ACC112 (cell line): ENCODE data around the gene DCHS1.

Source experiments
- H2AFZ ChIP-seq: fragments of 200-600 bp; sonication (generic); one replicate; pipeline ENCODE4 v1.6.0; 2017; ENCODE audit warnings: antibody characterized with exemption, low read length; ENCODE audit not compliant: unreplicated experiment
- H3K27ac ChIP-seq: fragments of 200-600 bp; sonication (generic); 2 replicates; pipeline ENCODE4 v1.5.1; 2014; ENCODE audit warnings: low read depth, mild to moderate bottlenecking, antibody characterized with exemption, low read length, moderate library complexity
- H3K27me3 ChIP-seq: fragments of 200-600 bp; sonication (generic); 2 replicates; pipeline ENCODE4 v1.6.1; 2014; ENCODE audit warnings: mild to moderate bottlenecking, antibody characterized with exemption, low read length, moderate library complexity, mixed read lengths; ENCODE audit not compliant: insufficient read depth
- H3K36me3 ChIP-seq: fragments of 200-600 bp; sonication (generic); 2 replicates; pipeline ENCODE4 v1.6.1; 2016; ENCODE audit warnings: mild to moderate bottlenecking, antibody characterized with exemption, low read length, moderate library complexity, mixed read lengths; ENCODE audit not compliant: insufficient read depth
- H3K4me1 ChIP-seq: fragments of 200-600 bp; sonication (generic); one replicate; pipeline ENCODE4 v1.6.1; 2016; ENCODE audit warnings: low read length, mixed read lengths; ENCODE audit not compliant: insufficient read depth, unreplicated experiment, control insufficient read depth
- H3K4me3 ChIP-seq: fragments of 200-600 bp; sonication (generic); 2 replicates; pipeline ENCODE4 v1.5.1; 2014; ENCODE audit warnings: mild to moderate bottlenecking, low read depth, low read length
- H3K79me2 ChIP-seq: fragments of 200-600 bp; sonication (generic); one replicate; pipeline ENCODE4 v1.6.0; 2016; ENCODE audit warnings: low read length; ENCODE audit not compliant: control insufficient read depth, unreplicated experiment, insufficient read depth

The DCHS1 gene

GRCh38 chr11:6673523-6674218 lies 18.1 kb upstream of the DCHS1 start:
- no peaks in the 10 kb centered on the region for H3K79me2 ChIP-seq
- no peaks in the 10 kb centered on the region for H3K36me3 ChIP-seq
- no peak overlapping the region for H3K4me3 ChIP-seq
- H3K4me1 ChIP-seq = no peaks in the 10 kb centered on the region
- no peak overlapping the region for H2AFZ ChIP-seq
- no peak overlapping the region for H3K27ac ChIP-seq
- H3K27me3 ChIP-seq = no peaks in the 10 kb centered on the region

DNA sequence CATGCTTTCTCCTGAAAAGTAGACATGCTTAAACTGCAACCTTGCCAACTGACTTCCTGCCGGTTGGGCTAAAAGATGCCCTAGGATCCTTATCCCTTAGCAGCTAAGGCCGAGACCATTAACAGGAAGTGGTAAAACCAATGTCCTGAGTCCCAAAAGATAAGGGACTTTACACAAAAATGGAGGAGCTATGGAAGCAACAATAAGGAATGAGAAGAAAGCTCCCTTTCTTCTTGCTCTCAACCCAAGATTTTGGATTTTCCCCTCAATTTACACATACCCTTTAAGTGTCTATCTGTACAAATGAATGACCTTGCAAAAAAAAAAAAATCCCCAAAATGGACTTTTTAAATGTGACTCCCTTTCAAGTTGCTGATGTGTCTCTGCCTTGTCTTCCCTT lies 16.4 kb upstream of the DCHS1 start:
- Histone ChIP-seq H3K4me3 (no peak overlapping the region), H3K27me3 (no peaks in the 10 kb centered on the region), H3K4me1 (no peaks in the 10 kb centered on the region), H3K79me2 (no peaks in the 10 kb centered on the region), H2AFZ (no peak overlapping the region), H3K36me3 (no peaks in the 10 kb centered on the region), H3K27ac (no peak overlapping the region)

DNA sequence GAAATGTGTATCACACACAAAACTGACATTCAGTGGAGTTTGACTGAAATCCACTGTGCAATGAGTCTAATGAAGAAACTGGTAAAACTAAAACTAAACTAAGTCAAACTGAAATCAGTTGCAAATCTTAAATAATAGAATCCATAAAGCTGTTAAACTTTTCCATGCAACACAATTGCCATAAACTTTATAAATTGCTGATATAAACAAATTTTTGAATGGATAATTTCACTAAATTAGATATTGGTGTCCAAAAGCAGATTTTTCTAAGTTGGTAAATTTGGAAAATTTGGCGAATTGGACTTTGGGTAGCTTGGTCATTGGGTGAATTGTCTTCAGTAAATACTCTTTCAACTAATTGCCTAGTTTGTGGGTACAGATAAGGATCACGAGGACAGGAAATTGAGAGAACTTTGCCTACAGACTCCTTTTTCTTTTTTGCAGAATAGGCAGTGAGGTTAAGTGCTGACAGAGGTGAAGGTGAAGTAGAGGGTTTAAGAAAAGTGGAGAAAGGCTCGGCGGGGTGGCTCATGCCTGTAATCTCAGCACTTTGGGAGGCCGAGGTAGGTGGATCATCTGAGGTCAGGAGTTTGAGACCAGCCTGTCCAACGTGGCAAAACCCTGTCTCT lies 14.7 kb upstream of the DCHS1 start:
- Histone ChIP-seq H3K79me2 (no peaks in the 10 kb centered on the region), H2AFZ (no peak overlapping the region), H3K36me3 (no peaks in the 10 kb centered on the region), H3K27ac (no peak overlapping the region), H3K27me3 (no peaks in the 10 kb centered on the region), H3K4me1 (no peaks in the 10 kb centered on the region), H3K4me3 (no peak overlapping the region)

DNA sequence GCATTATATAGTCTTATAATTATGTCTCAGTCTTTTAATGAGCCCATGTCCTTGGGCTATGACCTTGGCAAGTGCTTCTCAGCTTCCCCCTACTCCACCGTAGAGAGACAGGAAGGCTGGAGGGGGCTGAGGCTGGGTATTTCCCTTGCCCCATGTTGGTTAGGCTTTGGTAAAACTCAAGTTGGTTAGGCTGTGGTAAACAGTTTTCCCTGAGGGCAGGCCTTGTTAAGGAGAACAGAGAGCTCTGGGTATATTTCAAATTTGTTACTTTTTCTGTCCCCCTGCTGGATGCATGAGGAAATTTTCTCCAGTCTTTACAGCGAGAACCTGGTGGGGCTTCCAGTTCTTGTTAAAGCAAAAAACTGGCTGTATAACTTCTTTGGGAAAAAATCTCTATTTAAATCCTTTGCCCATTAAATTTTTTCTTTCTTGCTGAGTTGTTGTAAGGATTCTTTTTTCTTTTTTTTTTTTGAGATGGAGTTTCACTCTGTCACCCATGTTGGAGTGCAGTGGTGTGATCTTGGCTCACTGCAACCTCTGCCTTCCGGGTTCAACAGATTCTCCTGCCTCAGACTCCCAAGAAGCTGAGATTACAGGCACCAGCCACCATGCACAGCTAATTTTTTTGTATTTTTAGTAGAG lies 12.2 kb upstream of the DCHS1 start:
- no peaks in the 10 kb centered on the region for H3K79me2 ChIP-seq
- peaks cover 11% of the 10 kb centered on the region for H3K4me1 ChIP-seq
- no peak overlapping the region for H3K27ac ChIP-seq
- H3K36me3 ChIP-seq = no peaks in the 10 kb centered on the region
- H2AFZ ChIP-seq = no peak overlapping the region
- H3K4me3 ChIP-seq = no peak overlapping the region
- H3K27me3 ChIP-seq = no peaks in the 10 kb centered on the region

DNA sequence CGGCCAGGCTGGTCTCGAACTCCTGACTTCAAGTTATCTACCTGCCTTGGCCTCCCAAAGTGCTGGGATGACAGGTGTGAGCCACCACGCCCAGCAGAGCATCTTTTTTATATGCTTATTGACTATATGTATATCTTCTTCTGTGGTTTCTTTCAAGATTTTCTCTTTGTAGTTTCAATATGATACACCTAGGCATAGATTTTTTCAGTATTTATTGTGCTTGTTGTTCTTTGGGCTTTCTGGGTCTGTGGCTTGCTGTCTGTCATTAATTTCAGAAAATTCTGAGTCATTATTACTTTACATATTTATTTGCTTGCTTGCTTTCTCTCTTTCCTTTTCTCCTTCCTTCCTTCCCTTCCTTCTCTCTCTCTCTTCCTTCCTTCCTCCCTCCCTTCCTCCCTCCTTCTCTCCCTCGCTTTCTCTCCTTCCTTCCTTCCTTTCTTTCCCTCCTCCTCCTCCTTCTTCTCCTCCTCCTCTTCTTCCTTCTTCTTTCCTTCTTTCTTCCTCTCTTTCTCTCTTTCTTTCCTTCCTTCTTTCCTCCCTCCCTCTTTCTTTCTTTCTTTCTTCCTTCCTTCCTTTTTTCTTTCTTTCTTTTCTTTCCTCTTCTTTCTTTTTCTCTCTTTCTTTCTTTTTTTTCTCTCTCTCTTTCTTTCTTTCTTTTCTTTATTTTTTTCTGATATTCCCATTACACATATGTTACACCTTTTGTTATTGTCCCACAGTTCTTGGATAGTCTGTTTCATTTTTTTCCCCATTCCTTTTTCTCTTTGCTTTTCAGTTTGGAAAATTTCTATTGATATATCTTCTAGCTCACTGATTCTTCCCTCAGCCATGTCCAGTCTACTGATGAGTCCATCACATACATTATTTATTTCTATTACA lies 10.9 kb upstream of the DCHS1 start:
- no peak overlapping the region for H2AFZ ChIP-seq
- H3K36me3 ChIP-seq = no peaks in the 10 kb centered on the region
- no peaks in the 10 kb centered on the region for H3K27me3 ChIP-seq
- H3K4me3 ChIP-seq = no peak overlapping the region
- H3K79me2 ChIP-seq = no peaks in the 10 kb centered on the region
- H3K27ac ChIP-seq = no peak overlapping the region
- peaks cover 11% of the 10 kb centered on the region for H3K4me1 ChIP-seq

DNA sequence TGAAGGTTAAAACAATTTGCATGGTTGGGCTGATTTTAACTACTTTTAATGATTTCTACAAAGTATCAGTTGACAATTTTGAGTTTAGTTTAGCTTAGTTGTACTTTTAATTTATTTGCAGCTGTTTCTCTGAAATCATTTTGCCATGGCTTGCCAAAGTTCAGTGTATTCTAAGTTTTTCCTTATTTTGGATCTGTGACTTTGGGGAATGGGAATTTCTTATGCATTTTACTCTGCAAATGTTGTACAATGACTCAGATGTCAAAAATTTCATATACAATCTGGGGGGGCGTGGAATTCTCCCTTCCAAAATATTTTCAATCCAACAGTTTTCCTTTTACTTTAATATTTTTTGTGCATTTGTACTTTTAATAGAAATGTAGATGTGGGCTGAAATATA lies 8.9 kb upstream of the DCHS1 start:
- H3K36me3 ChIP-seq = no peaks in the 10 kb centered on the region
- no peak overlapping the region for H3K4me3 ChIP-seq
- H2AFZ ChIP-seq = no peak overlapping the region
- H3K27ac ChIP-seq = no peak overlapping the region
- no peaks in the 10 kb centered on the region for H3K79me2 ChIP-seq
- H3K27me3 ChIP-seq = no peaks in the 10 kb centered on the region
- peaks cover 11% of the 10 kb centered on the region for H3K4me1 ChIP-seq

DNA sequence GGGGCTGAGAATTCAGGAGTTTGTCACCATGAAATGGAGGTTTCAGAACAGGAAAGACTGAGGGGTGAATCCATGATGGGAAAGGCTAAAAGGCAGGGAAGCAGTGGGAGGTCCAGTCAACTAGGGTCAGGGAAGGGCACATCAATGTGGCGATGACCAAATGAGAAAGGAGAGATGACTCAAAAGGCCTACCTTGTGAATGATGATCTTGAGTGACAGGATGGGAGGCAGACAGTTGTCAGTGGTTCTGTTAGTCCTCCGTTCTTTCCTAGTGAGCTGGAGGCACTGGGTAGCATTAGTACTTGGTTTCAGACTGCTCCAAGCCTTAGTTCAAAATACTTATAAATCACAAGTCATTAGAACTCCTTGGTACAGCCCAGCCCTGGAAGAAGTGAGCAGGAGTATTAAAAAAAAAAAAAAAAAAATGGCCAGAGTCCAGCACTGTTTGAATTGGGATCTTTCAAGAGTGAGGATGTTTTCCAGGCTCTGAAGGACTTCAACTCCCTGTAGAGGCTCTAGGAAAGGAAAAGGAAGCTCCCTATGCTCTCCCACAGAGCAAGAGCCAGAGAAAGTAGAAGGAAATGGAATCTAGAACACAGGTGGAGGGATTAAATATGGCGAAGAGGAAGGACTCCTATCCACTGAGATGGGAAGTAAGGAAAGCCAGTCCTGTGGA lies 8.3 kb upstream of the DCHS1 start:
- H3K36me3 ChIP-seq = no peaks in the 10 kb centered on the region
- no peak overlapping the region for H2AFZ ChIP-seq
- H3K79me2 ChIP-seq = no peaks in the 10 kb centered on the region
- no peak overlapping the region for H3K4me3 ChIP-seq
- peaks cover 11% of the 10 kb centered on the region for H3K4me1 ChIP-seq
- no peak overlapping the region for H3K27ac ChIP-seq
- peaks cover 4% of the 10 kb centered on the region; the same call in 1 of the 2 replicates for H3K27me3 ChIP-seq

DNA sequence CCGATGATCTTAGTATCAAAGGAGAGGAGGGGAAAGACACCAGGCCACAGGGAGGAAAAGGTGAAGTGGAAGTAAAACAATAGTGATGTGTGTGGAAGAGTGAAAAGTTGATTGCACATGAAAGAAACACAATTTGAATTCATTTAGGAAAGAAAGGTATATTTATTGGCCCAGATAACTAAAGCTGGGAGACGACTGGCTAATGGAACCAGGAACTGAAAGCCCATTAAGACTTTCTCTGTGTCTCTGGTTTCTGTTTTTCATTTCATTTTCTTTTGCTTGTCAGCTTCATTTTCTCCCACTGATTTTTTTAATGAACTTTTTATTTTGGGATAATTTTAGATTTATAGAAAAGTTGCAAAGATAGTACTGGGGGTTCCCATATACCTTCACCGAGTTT lies 5.1 kb upstream of the DCHS1 start:
- Histone ChIP-seq H3K36me3 (no peaks in the 10 kb centered on the region), H3K27me3 (peaks cover 27% of the 10 kb centered on the region), H3K27ac (no peak overlapping the region), H3K4me1 (peaks cover 11% of the 10 kb centered on the region), H3K4me3 (no peak overlapping the region), H3K79me2 (no peaks in the 10 kb centered on the region), H2AFZ (no peak overlapping the region)

- peaks cover 44% of the 10 kb centered on the region for H3K27me3 ChIP-seq
These were observed 3.0 kb upstream of the DCHS1 start for GRCh38 chr11:6658647-6659046.

GRCh38 chr11:6657346-6657745 lies 1.7 kb upstream of the DCHS1 start:
- Histone ChIP-seq H3K27me3 (peaks cover 57% of the 10 kb centered on the region), H3K36me3 (no peaks in the 10 kb centered on the region)

More at GRCh38 chr11:6658647-6659046, 3.0 kb upstream of the DCHS1 start:
- Histone ChIP-seq H3K27ac (no peak overlapping the region), H3K4me1 (no peaks in the 10 kb centered on the region), H2AFZ (no peak overlapping the region), H3K36me3 (no peaks in the 10 kb centered on the region), H3K4me3 (no peak overlapping the region), H3K79me2 (no peaks in the 10 kb centered on the region)

More at GRCh38 chr11:6657346-6657745, 1.7 kb upstream of the DCHS1 start:
- Histone ChIP-seq H3K4me1 (no peaks in the 10 kb centered on the region), H3K4me3 (no peak overlapping the region), H2AFZ (no peak overlapping the region), H3K27ac (no peak overlapping the region), H3K79me2 (no peaks in the 10 kb centered on the region)
